Measurements from ENCODE around the gene DPP9. TPM values are rescaled to one million over a fixed set of nuclear protein-coding genes. Genes with fewer than 3 reads are reported as not detected.

The DPP9 gene
- polyA plus RNA-seq, 2 of the 4 experiments (the other 2 are of a cell fraction): 10.1 to 53.5 TPM

DNA sequence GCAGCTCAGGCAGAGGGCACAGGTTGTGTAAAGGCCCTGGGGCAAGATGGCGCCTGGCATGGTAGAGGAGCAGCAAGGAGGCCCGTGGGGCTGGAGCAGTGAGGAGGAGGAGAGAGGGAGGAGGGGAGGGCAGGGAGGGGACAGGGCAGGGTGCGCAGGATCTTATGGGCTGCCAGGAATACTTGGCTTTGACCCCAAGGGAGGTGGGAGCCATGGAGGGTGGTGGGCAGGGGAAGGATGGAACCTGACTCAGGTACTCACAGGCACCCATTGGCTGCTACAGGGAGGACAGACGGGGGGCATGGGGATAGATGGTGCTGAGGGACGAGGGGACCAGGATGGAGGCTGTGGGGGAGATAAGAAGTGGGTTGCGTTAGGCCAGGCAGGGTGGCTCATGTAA, 81.0 kb downstream of the DPP9 start:
- WGBS (ENCODE audit: missing lambda C conversion rate): 83% methylated on average over 6 of the region's 6 CpGs
- ATAC-seq (no peak), FAIRE-seq (no peak), DNase-seq (ENCODE audit: low read depth in 1 of 2, low spot score in 1 of 2) (no peak)
- Histone ChIP-seq H3K9me3 (no peaks in the 10 kb centered on the region), H3K4me3 (no peak overlapping the region), H3K4me1 (peaks cover 11% of the 10 kb centered on the region; the same call in 2 of the 3 replicates), H3K27ac (no peak overlapping the region), H3K4me2 (no peak overlapping the region)
- ChIA-PET POLR2A (no interaction called here), CTCF (interaction anchor here (0.7 to 1.3 kb wide), 2 partner anchors 10 to 66 kb away, joined by 3 to 7 read pairs; no protein-coding TSS in a partner anchor)
- TF ChIP-seq ZSCAN20 (CRISPR knock-in tag; IDR thresholded peaks at IDR 0.05) (no peak), FOSL2 (IDR thresholded peaks at IDR 0.05) (no peak), FOSL2 (CRISPR knock-in tag; IDR thresholded peaks at IDR 0.05) (no peak), RAD21 (conservative IDR thresholded peaks at IDR 0.05 in 1 of 2, IDR thresholded peaks at IDR 0.05 in 1 of 2) (no peak), FOXS1 (CRISPR knock-in tag; IDR thresholded peaks at IDR 0.05) (no peak), SREBF2 (IDR thresholded peaks at IDR 0.05) (no peak), MAZ (IDR thresholded peaks at IDR 0.05; ENCODE audit: borderline replicate concordance, low read depth, low read length) (no peak), POLR2AphosphoS2 (conservative IDR thresholded peaks at IDR 0.05; ENCODE audit: low read length) (no peak), KDM1A (IDR thresholded peaks at IDR 0.05; ENCODE audit: low read depth) (no peak), TFCP2L1 (CRISPR knock-in tag; IDR thresholded peaks at IDR 0.05) (no peak), RNF2 (IDR thresholded peaks at IDR 0.05; ENCODE audit: borderline replicate concordance, low read depth) (no peak), EHMT2 (IDR thresholded peaks at IDR 0.05; ENCODE audit: low read depth) (no peak), EHF (CRISPR knock-in tag; IDR thresholded peaks at IDR 0.05) (no peak), MYC (IDR thresholded peaks at IDR 0.05; ENCODE audit: borderline replicate concordance, low read length) (no peak), CHD4 (IDR thresholded peaks at IDR 0.05; ENCODE audit: borderline replicate concordance) (no peak), JUNB (IDR thresholded peaks at IDR 0.05) (no peak), CHD2 (IDR thresholded peaks at IDR 0.05; ENCODE audit: low read length, partially characterized antibody) (no peak)
- TF ChIP-seq, protein P1, sequence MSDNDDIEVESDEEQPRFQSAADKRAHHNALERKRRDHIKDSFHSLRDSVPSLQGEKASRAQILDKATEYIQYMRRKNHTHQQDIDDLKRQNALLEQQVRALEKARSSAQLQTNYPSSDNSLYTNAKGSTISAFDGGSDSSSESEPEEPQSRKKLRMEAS (IDR thresholded peaks at IDR 0.05): no peak
- TF ChIP-seq, protein P2, sequence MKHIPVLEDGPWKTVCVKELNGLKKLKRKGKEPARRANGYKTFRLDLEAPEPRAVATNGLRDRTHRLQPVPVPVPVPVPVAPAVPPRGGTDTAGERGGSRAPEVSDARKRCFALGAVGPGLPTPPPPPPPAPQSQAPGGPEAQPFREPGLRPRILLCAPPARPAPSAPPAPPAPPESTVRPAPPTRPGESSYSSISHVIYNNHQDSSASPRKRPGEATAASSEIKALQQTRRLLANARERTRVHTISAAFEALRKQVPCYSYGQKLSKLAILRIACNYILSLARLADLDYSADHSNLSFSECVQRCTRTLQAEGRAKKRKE (CRISPR knock-in tag; IDR thresholded peaks at IDR 0.05; ENCODE audit: low read depth): no peak
- TF ChIP-seq, protein P3, sequence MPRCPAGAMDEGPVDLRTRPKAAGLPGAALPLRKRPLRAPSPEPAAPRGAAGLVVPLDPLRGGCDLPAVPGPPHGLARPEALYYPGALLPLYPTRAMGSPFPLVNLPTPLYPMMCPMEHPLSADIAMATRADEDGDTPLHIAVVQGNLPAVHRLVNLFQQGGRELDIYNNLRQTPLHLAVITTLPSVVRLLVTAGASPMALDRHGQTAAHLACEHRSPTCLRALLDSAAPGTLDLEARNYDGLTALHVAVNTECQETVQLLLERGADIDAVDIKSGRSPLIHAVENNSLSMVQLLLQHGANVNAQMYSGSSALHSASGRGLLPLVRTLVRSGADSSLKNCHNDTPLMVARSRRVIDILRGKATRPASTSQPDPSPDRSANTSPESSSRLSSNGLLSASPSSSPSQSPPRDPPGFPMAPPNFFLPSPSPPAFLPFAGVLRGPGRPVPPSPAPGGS (IDR thresholded peaks at IDR 0.05): no peak

DNA sequence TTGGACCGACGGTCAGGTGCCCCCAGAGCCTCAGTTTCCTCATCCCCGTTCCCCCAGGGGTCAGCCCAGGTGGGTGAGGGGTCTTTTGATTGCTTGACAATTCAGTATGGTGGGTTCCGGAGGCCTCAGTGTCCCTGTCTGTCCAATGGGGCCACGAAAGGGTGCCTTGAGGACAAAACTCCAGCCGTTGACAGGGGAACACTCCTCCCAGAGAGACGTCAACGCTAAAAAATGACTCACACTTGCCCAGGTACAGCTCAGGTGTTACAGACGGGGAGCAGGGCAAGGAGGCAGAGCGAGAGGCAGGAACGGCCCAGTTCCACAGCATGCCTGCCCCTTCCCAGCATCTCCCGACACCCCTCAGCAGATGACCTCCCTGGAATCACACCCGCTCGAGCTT, 82.5 kb downstream of the DPP9 start:
- 79% methylated on average over 10 of the region's 14 CpGs for WGBS (ENCODE audit: missing lambda C conversion rate)
- no peak for FAIRE-seq
- ATAC-seq: no peak
- Histone ChIP-seq H3K4me2 (no peak overlapping the region), H3K4me1 (peaks cover 11% of the 10 kb centered on the region; the same call in 2 of the 3 replicates), H3K4me3 (no peak overlapping the region), H3K9me3 (no peaks in the 10 kb centered on the region), H3K27ac (no peak overlapping the region; a peak in 1 of 6 replicates)
- CTCF ChIA-PET: no interaction called here
- DNase-seq (ENCODE audit: low read depth in 1 of 2, low spot score in 1 of 2): no peak
- POLR2A ChIA-PET: no interaction called here
- TF ChIP-seq POLR2AphosphoS2 (conservative IDR thresholded peaks at IDR 0.05; ENCODE audit: low read length): no peak
- TF ChIP-seq CHD4 (IDR thresholded peaks at IDR 0.05; ENCODE audit: borderline replicate concordance): no peak
- TF ChIP-seq SREBF2 (IDR thresholded peaks at IDR 0.05): no peak
- TF ChIP-seq ZSCAN20 (CRISPR knock-in tag; IDR thresholded peaks at IDR 0.05): no peak
- no peak for TF ChIP-seq CEBPB (IDR thresholded peaks at IDR 0.05)
- TF ChIP-seq, protein P4, sequence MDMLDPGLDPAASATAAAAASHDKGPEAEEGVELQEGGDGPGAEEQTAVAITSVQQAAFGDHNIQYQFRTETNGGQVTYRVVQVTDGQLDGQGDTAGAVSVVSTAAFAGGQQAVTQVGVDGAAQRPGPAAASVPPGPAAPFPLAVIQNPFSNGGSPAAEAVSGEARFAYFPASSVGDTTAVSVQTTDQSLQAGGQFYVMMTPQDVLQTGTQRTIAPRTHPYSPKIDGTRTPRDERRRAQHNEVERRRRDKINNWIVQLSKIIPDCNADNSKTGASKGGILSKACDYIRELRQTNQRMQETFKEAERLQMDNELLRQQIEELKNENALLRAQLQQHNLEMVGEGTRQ (IDR thresholded peaks at IDR 0.05): no peak
- TF ChIP-seq RCOR1 (IDR thresholded peaks at IDR 0.05; ENCODE audit: low read depth, low read length): no peak
- no peak for TF ChIP-seq MYC (IDR thresholded peaks at IDR 0.05; ENCODE audit: borderline replicate concordance, low read length)
- TF ChIP-seq HDAC2 (IDR thresholded peaks at IDR 0.05): no peak
- no peak for TF ChIP-seq MAFK (IDR thresholded peaks at IDR 0.05; ENCODE audit: partially characterized antibody)
- TF ChIP-seq, protein P3 (IDR thresholded peaks at IDR 0.05): no peak
- TF ChIP-seq JUN (IDR thresholded peaks at IDR 0.05): no peak

All from A549 (cell line).